Ammon's horn (tissue), 1 donor: ENCODE results near the gene ITGA3.

Experiments used
- DNase-seq: peaks from one replicate; pipeline ENCODE4 v3.0.0-alpha.2; 2016; ENCODE audit warnings: low spot score

ITGA3 gene

DNA sequence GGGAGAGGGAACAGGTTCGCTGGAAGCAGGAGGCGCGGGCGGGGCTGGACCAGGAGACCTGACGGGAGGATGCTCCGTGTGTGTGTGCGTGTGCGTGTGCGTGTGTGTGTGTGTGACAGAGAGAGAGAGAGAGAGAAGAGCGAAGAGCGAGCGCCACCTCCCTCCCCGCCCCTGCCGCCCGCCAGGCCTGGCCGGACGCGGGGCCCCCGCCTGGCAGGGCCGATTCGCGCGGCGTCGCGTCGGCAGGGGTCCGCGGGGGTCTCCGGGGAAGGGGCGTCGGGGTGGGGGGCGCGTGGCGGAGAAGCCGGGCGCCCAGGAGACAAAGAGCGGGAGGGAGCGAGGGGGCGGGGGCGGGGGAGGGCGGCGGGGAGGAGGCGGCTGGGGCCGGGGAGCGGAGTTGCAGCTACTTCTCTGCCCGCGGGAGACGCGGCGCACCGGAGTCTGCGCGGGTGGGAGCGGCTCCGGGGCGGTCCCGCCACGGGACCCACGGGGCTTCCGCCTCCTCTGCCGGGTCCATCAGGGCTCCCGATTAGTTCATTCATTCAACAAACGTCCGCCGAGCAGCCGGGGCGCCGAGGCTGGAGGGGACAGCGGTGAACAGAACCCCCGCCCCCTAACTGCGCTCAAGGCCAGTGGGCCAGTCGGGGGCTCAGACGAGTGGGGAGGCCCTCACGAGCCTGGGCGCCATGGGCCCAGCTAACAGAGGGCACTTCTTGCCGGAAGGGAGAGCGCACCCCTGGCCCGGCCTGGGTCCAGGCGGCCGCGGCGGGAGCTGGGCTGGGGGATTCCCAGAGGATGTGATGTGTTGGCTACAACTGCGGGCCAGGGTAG is 74.0 kb downstream of the ITGA3 start, which contains the start of gene SAMD14:
Gene SAMD14 (minus strand): TSS at position 433 of the 831 bp plus-strand sequence. CDS start 5,201 bp downstream, outside the sequence.
- no peak for DNase-seq

DNA sequence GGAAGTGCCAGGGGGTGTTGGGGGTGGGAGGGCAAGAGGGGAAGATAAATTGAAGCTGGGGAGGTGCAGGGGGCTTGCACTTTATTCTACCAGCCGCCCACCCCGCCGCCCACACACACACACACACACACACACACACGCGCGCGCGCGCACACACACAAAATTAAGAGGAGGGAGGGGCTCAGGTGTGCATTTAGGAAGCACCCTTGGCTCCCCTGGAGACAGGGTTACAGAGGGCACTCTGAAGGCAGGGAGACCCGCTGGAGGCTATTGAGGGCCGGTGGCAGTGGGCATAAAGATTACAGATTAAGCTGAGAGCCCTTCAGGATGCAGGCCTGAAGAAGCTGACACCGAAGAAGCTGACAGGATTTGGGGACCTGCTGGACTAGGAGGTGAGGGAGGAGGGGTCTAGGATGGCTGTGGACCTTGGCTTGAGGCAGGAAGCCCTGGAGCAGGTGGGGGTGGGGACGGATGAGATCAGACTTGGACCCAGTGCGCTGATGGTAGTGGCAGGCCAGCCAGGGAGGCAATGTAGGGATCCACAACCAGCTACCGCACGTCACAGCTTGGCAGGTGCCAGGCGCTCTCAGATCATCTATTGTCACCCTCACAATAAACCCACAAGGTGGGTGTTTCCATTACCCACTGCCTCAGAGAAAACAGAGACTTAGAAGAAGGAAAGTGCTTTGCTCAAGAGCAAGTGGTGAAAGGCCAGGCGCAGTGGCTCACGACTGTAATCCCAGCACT is 74.8 kb downstream of the ITGA3 start:
- DNase-seq, result no peak

DNA sequence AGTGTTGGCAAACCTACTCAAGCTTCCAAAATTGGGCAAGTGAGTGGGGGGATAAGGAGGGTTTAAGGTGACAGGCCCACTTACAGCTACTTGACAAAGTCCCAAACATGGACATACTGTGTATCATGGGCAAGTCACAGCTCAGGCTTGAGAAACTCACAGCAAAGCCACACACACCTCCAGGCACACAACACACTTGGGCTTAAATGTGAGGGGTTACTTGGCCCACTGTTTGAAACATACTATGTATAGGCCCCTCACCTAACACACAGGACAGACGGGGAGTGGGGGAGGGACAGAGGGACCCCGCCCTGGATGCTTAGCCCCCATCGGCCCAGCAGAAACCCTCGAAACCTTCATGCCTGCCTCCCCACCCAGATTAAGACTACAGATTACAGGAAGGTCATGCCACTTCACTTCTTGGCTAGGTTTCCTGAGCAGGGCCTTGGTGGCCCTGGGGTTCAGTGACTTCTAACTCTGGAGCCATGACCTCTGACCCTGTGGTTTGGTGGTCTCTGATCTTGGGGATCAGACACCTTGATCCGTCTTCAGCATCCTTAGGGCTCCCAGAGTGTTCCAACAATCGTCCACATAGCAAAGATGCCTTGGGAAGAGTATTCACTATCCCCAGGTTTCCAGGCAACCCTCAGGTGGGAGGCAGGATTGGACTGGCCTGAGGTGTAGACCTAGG is 76.3 kb downstream of the ITGA3 start:
- no peak for DNase-seq

DNA sequence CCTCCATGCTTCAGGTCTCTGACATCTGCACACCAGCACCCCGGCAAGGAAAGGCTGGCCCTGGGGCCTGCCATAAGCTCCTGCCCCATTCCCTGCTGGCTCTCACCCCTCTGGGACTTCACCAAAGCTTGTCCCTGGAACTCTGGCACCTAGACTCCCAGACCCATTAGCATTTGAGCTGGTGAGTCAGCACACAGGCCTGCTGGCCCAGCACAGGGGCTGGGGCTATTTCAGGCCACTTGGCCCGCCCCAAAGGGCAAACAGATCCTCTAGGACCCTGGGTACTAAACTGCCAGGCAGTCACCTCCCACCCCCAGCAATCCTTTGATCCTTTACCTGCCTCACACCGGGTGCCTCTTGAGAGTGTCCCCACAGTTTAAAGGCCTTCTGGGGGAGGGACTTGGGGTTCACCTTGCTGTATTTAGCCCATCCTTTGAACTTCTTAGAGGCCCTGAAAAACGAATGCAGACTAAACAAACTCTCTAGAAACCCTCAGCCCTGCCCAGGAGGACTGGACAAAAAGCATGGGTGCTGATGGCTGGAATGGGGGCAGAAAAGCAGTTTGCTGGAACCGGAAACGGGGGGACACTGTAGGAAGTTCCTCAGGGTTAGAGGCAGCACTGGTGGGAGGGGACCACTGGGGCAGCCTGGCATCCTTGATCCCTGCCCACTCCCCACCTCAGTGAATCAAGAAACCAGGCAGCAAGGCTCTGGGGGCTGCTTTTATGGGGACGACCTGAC is 77.3 kb downstream of the ITGA3 start:
- DNase-seq, result no peak

DNA sequence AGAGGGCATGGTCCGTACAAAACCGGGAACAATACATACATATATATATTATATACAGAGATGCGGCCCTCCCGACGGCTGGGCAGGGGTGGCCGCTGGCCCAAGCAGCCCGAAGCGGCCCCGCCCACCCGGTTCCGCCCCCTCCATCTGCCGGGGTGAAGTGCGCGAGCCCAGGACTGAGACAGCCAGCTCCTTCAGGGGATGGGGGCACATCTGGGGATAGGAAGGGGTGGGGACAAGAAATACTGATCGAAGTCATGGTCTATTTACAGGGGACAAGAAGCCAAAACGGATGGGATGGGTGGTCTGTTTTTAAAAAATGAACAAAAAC is 77.8 kb downstream of the ITGA3 start:
- DNase-seq, result no peak

DNA sequence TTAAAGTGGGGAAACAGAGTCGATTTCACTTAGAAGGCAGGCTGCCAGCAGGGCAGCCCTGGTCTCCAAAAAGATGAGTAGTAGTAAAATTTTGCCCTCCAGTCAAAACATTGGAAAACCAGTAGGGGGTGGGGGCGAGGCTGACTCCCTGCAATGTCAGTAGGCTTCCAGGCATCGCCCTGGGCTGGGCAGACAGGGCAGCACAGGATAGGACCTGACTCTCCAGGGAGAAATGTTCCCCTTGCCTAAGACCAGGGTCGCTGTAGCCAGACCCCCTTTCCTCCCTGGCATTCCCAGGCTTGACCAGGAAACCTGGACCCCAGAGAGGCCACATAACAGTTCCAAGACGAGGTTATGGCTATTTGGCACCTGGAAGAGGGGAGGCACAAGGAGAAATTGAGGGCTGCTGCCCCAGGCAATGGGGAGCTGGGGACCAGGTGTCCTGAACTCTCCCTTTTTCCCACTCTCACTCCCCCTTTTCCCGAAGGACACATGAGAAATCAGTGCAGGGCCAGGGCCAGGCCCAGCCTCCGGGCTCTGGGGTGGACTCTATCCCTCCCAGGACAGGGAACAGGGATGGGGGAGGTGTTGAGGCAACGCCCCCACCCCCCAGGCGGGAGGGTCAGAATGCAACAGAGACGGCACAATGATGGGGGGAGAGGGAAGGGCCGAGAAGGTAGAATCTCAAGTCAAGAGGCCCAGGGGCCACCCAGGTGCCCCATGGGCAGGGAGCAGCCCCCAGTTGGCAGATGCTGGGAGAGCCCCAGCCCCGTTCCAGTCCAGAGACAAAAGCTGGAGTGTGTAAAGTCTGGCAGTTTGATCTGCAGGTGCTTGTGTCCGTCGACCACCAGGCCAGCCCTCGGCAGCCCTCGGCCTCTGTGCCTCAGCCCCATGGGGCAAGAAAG is 78.5 kb downstream of the ITGA3 start:
- DNase-seq, result no peak

DNA sequence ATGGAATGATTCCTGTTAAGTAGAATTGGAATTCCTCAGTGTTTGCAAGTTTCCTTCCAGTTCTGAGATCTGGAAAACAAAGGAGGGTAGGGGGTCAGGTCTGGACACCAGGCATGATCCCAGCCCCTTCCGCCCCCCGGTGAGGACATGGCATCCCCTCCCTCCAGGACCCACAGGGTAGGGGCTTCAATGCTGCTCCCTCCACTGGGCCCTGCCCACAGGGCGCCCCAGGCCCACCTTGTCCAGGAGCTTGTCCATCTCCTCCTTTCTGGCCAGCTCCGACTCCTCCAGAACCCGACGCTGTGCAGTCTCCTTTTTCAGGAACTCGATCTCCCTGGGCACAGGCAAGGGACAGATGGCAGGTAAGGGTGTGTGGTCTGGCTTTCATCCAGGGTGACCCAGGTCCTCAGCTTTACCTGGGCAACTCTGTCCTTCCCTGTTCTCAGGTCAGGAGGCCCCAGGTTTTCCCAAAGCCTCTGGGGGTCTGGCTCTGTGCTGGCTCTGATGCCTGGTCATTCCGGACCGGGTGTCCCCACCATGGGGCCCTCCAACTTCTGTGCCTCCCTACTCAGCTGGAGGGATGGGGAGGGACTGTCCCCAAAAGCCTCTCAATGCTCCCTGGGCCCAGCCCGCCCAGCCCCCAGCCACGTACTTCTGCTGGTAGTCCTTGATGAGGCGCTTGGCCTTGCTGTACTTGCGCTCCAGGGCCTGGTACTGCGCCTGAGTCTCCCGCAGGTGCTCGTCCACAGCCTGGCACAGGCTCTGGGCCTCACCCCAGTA is 79.6 kb downstream of the ITGA3 start:
- DNase-seq, result no peak

DNA sequence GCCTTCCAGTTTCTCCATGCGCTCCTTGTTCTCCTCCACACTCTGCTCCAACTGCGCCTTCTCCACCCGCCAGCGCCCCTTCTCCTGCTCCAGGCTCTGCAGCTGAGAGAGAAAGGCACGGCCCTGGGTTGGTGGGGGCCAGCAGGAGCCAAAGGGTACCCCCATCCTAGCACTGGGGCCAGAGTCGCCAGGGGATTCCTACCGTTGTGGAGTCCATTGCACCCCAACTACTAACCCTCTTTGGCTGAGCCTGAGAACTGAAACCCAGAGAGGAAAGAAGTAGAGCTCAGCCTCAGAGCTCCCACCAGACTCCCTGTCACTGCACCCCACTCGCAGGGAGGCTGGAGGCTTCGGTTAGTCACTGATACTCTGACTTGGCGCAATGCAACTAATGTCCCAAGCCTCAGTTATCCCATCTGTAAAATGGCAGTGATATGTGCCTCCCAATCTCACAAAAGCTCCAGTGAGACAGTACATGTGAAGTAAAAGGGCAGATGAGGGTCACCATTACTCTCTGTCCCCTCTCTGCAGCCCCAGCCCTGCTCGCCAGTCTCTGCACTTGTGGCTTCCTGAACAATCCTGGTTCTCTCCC is 80.3 kb downstream of the ITGA3 start:
- DNase-seq, result no peak

DNA sequence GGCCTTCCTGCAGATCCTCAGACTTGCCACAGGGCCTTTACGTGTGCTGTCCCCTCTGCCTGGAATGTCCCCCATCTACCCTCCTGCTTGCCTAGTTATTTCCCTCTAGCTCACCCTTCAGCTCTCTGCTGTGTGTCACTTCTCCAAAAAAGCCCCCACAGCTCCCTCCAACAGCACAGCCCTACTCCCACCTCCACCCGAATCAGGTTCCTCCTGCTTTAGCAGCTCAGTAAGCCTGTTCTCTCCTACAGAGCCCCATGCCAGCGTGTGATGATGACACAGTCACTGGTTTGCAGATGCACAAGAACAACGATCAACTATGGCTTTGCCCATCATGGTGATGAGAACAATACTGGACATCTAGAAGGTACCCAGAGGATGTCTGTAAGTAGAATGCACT is 81.1 kb downstream of the ITGA3 start:
- no peak for DNase-seq

DNA sequence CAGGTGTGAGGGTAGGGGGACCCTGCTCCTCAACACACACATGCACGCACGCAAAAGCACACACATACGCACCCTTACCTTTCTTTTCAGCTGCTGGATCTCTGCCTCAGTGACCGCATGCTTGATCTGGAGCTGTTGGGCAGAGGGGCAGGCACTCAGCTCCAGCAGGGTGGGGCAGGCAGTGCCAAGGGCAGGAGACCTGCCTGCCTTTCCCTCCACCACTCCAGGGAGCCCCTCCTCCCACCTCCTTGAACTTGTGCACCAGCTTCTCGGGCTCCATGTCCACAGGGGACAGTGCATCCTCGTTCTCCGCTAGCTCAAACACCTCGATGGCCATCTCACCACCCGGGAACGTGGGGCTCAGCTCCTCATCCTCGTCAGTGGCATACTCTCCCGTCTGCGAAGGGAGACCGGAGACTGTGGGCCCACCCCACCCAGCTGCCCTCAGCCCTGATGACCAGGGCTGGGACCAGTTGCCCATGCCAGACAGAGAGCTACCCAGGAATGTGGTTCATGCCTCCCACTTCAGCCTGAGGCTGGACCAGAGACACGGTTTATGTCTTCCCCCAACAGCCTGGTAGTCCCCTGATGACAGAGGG is 83.4 kb downstream of the ITGA3 start:
- DNase-seq, result no peak
